H1 (cell line): Measurements from ENCODE around the gene P4HB. TPM values are rescaled to one million over a fixed set of nuclear protein-coding genes. Genes with fewer than 3 reads are reported as not detected.

Source experiments
- CTCF ChIA-PET: fragments of 300-600 bp; sonication (Branson Sonifier 250); formaldehyde crosslinking; loops from one replicate; lab custom pipeline; 2021; ENCODE audit not compliant: partially characterized antibody; lab: Charles Lee
- POLR2A ChIA-PET: fragments of 300-600 bp; sonication (Branson Sonifier 250); formaldehyde crosslinking; loops from one replicate; lab custom pipeline; 2021; ENCODE audit warnings: inconsistent platforms; ENCODE audit not compliant: partially characterized antibody; lab: Charles Lee
- DNase-seq, 2 experiments: peaks; one replicate each; pipeline versions ENCODE4 v3.0.0 to v3.0.0-alpha.2; 2010 to 2022; ENCODE audit warnings: low spot score in 2 of 2, low read depth in 1 of 2, mixed read lengths in 1 of 2
- FAIRE-seq: peaks from 2 replicates; lab custom pipeline; 2011; peaks lifted over from hg19 to GRCh38; lab: Jason Lieb, UNC
- H2AFZ ChIP-seq: 2 replicates; pipeline ENCODE4 v1.8.1; 2012; ENCODE audit warnings: low read length, inconsistent platforms
- H2AK5ac ChIP-seq: 2 replicates; pipeline ENCODE4 v1.6.1; 2013; ENCODE audit warnings: low read depth, low read length
- H2BK120ac ChIP-seq: replicated peaks from 2 replicates; pipeline ENCODE3; 2013; ENCODE audit warnings: low read depth, low read length, inconsistent platforms
- H2BK12ac ChIP-seq: 2 replicates; pipeline ENCODE4 v1.6.1; 2013; ENCODE audit warnings: low read depth, low read length
- H2BK15ac ChIP-seq: 2 replicates; pipeline ENCODE4 v1.6.1; 2013; ENCODE audit warnings: low read length
- H2BK20ac ChIP-seq: 2 replicates; pipeline ENCODE4 v1.6.1; 2013; ENCODE audit warnings: low read length
- H2BK5ac ChIP-seq: 2 replicates; pipeline ENCODE4 v1.6.1; 2013; ENCODE audit warnings: low read depth, low read length
- H3K14ac ChIP-seq: 2 replicates; pipeline ENCODE4 v1.6.1; 2013; ENCODE audit warnings: inconsistent platforms; ENCODE audit not compliant: insufficient read length
- H3K18ac ChIP-seq: 2 replicates; pipeline ENCODE4 v1.6.1; 2013; ENCODE audit warnings: low read length; ENCODE audit errors: extremely low read depth
- H3K23ac ChIP-seq: 2 replicates; pipeline ENCODE4 v1.6.1; 2013; ENCODE audit warnings: inconsistent platforms; ENCODE audit not compliant: insufficient read length
- H3K23me2 ChIP-seq: 2 replicates; pipeline ENCODE4 v1.6.1; 2013; ENCODE audit warnings: low read depth, low read length
- H3K27ac ChIP-seq: 2 replicates; pipeline ENCODE4 v1.6.1; 2011; ENCODE audit warnings: low read depth, low read length, inconsistent platforms
- H3K27me3 ChIP-seq, 4 experiments: replicated peaks in 1 of 4; 1 replicate in 1 of 4; 2 replicates in 3 of 4; pipeline versions ENCODE4 v1.6.1 to v1.8.1; 2011 to 2013; ENCODE audit warnings: low read length in 3 of 4, mild to moderate bottlenecking in 3 of 4, inconsistent platforms in 2 of 4, mixed read lengths in 2 of 4, moderate library complexity in 1 of 4; ENCODE audit not compliant: control insufficient read depth in 3 of 4, insufficient read depth in 3 of 4; ENCODE audit errors: extremely low read depth in 1 of 4
- H3K36me3 ChIP-seq, 4 experiments: 2 replicates each; pipeline versions ENCODE4 v1.6.1 to v1.8.1; 2011 to 2013; ENCODE audit warnings: mild to moderate bottlenecking in 4 of 4, low read length in 3 of 4, moderate library complexity in 2 of 4, control low read depth in 1 of 4, inconsistent platforms in 1 of 4; ENCODE audit not compliant: insufficient read depth in 4 of 4, control insufficient read depth in 2 of 4
- H3K4ac ChIP-seq: replicated peaks from 2 replicates; pipeline ENCODE3; 2013; ENCODE audit warnings: low read length, low read depth, mixed read lengths, inconsistent platforms; ENCODE audit not compliant: insufficient read length
- H3K4me1 ChIP-seq, 4 experiments: replicated peaks in 1 of 4; 1 replicate in 1 of 4; 2 replicates in 3 of 4; pipeline versions ENCODE4 v1.6.1 to v1.8.1; 2011 to 2013; ENCODE audit warnings: low read length in 3 of 4, inconsistent platforms in 2 of 4, mixed read lengths in 1 of 4; ENCODE audit not compliant: insufficient read depth in 4 of 4, control insufficient read depth in 3 of 4
- H3K4me2 ChIP-seq, 2 experiments: 2 replicates each; pipeline versions ENCODE4 v1.6.1 to v1.8.1; 2011 to 2013; ENCODE audit warnings: low read depth in 2 of 2, low read length in 2 of 2, control low read depth in 1 of 2, inconsistent platforms in 1 of 2, mild to moderate bottlenecking in 1 of 2; ENCODE audit not compliant: insufficient read depth in 1 of 2
- H3K4me3 ChIP-seq, 4 experiments: fragments of 200-600, 300-600 bp in 1 of 4; sonication (generic), shearing (Covaris generic), sonication (Bioruptor Twin) in 1 of 4; 2 replicates each; pipeline versions ENCODE4 v1.5.1 to v1.8.1; 2011 to 2016; ENCODE audit warnings: low read length in 4 of 4, low read depth in 3 of 4, control low read depth in 2 of 4, inconsistent platforms in 2 of 4, mild to moderate bottlenecking in 2 of 4, mixed read lengths in 1 of 4, moderate library complexity in 1 of 4; ENCODE audit not compliant: insufficient read depth in 2 of 4; ENCODE audit errors: extremely low read depth in 1 of 4
- H3K56ac ChIP-seq: replicated peaks from 2 replicates; pipeline ENCODE3; 2013; ENCODE audit warnings: low read depth, mild to moderate bottlenecking, mixed read lengths, low read length, inconsistent platforms; ENCODE audit not compliant: insufficient read length
- H3K79me1 ChIP-seq: 2 replicates; pipeline ENCODE4 v1.6.1; 2013; ENCODE audit warnings: low read depth, low read length, control low read depth
- H3K79me2 ChIP-seq, 2 experiments: 2 replicates each; pipeline versions ENCODE4 v1.6.1 to v1.8.1; 2012 to 2013; ENCODE audit warnings: low read length in 2 of 2, mild to moderate bottlenecking in 2 of 2, inconsistent platforms in 1 of 2; ENCODE audit not compliant: insufficient read depth in 2 of 2, control insufficient read depth in 1 of 2
- H3K9ac ChIP-seq, 4 experiments: replicated peaks in 1 of 4; 1 replicate in 1 of 4; 2 replicates in 3 of 4; pipeline versions ENCODE4 v1.6.1 to v1.8.1; 2011 to 2013; ENCODE audit warnings: low read depth in 3 of 4, low read length in 3 of 4, control low read depth in 2 of 4, mild to moderate bottlenecking in 2 of 4, moderate library complexity in 2 of 4, inconsistent platforms in 1 of 4; ENCODE audit errors: extremely low read depth in 1 of 4
- H3K9me3 ChIP-seq, 2 experiments: 2 replicates each; pipeline versions ENCODE4 v1.6.1 to v1.8.1; 2012 to 2013; ENCODE audit warnings: mild to moderate bottlenecking in 2 of 2, moderate library complexity in 2 of 2, control low read depth in 1 of 2, inconsistent platforms in 1 of 2, low read depth in 1 of 2, low read length in 1 of 2, mixed read lengths in 1 of 2; ENCODE audit not compliant: insufficient read depth in 2 of 2
- H4K20me1 ChIP-seq, 2 experiments: replicated peaks in 1 of 2; 2 replicates each; pipeline versions ENCODE3 to v1.8.1; 2011 to 2013; ENCODE audit warnings: inconsistent platforms in 2 of 2, low read length in 2 of 2, mild to moderate bottlenecking in 1 of 2; ENCODE audit not compliant: insufficient read depth in 2 of 2, control insufficient read depth in 1 of 2
- H4K5ac ChIP-seq: 2 replicates; pipeline ENCODE4 v1.6.1; 2013; ENCODE audit warnings: low read length, low read depth, mixed read lengths, inconsistent platforms; ENCODE audit not compliant: insufficient read length
- H4K8ac ChIP-seq: 2 replicates; pipeline ENCODE4 v1.8.0; 2013; ENCODE audit warnings: mild to moderate bottlenecking, moderate library complexity, low read length, inconsistent platforms; ENCODE audit not compliant: insufficient read depth; ENCODE audit errors: extremely low read depth
- H4K91ac ChIP-seq: replicated peaks from 2 replicates; pipeline ENCODE3; 2013; ENCODE audit warnings: low read length, mixed read lengths, inconsistent platforms; ENCODE audit not compliant: insufficient read length
- CBX5 ChIP-seq: fragments of 300-800, 300-1000 bp; sonication (generic); IDR thresholded peaks from 2 replicates; pipeline ENCODE4 v1.7.1; 2016; ENCODE audit warnings: antibody characterized with exemption, low read length, low read depth
- JUN ChIP-seq: IDR thresholded peaks from 2 replicates; pipeline ENCODE4 v1.6.1; 2011; ENCODE audit warnings: low read depth, mild to moderate bottlenecking, improper control_type of control experiment, low read length
- KDM5A ChIP-seq: fragments of 200-600 bp; IDR thresholded peaks from 2 replicates; pipeline ENCODE4 v1.7.1; 2012; ENCODE audit warnings: mild to moderate bottlenecking, low read length, inconsistent platforms, mixed read lengths
- NRF1 ChIP-seq: IDR thresholded peaks from 2 replicates; pipeline ENCODE4 v1.6.1; 2011; ENCODE audit warnings: mild to moderate bottlenecking, low read depth, low read length, improper control_type of control experiment
- RNF2 ChIP-seq: fragments of 200-900, 300-1000 bp; sonication (generic); IDR thresholded peaks from 2 replicates; pipeline ENCODE4 v1.7.1; 2016; ENCODE audit warnings: borderline replicate concordance, low read depth, mild to moderate bottlenecking, antibody characterized with exemption, low read length; ENCODE audit not compliant: poor library complexity, severe bottlenecking; ENCODE audit errors: missing control alignments
- TAF7 ChIP-seq: optimal IDR thresholded peaks from 2 replicates; pipeline ENCODE3; 2011; ENCODE audit warnings: low read depth, mild to moderate bottlenecking, inconsistent platforms, low read length, moderate library complexity, borderline replicate concordance
- WGBS, 2 experiments: shearing (Covaris generic) in 1 of 2; methylation state at CpG; one replicate each; pipeline versions ENCODE4 v1.1.6 to v1.1.7; 2013 to 2015; ENCODE audit warnings: low lambda C conversion rate in 2 of 2, mixed read lengths in 2 of 2, inconsistent platforms in 1 of 2, low coverage in 1 of 2, missing lambda C conversion rate in 1 of 2; ENCODE audit not compliant: insufficient replicate concordance in 2 of 2, insufficient coverage in 1 of 2, insufficient read length in 1 of 2; ENCODE audit errors: extremely low coverage in 1 of 2, missing lambda C conversion rate in 1 of 2; 5-methylcytosine and 5-hydroxymethylcytosine counted together
- polyA plus RNA-seq, 7 experiments: library from polyadenylated mRNA; depleted of rRNA in 3 of 7; stranded (reverse) in 5 of 7; unstranded in 2 of 7; fragments of >200 nt in 5 of 7; fragments of 200-250 nt in 2 of 7; gene quantifications; 1 replicate in 5 of 7; 2 replicates in 1 of 7; 4 replicates in 1 of 7; pipeline versions ENCODE4 v1.2.1 to v1.2.3, GENCODE V29; 2011 to 2013; ENCODE audit warnings: missing spikeins in 2 of 7, mixed read lengths in 2 of 7
- total RNA-seq: library from RNA; stranded (reverse); fragmentation: NEBNext Ultra II Directional; extraction: Animal tissue kit (Norgen Biotek cat#: 25700); gene quantifications from 2 replicates; pipeline ENCODE4 v1.2.1, GENCODE V29; 2021

The P4HB gene
- total and polyA plus RNA-seq, 2 of the 8 experiments (the other 6 are each of a cell fraction or from before 2014, with no cell fraction given) = 41.4 to 379 TPM

DNA sequence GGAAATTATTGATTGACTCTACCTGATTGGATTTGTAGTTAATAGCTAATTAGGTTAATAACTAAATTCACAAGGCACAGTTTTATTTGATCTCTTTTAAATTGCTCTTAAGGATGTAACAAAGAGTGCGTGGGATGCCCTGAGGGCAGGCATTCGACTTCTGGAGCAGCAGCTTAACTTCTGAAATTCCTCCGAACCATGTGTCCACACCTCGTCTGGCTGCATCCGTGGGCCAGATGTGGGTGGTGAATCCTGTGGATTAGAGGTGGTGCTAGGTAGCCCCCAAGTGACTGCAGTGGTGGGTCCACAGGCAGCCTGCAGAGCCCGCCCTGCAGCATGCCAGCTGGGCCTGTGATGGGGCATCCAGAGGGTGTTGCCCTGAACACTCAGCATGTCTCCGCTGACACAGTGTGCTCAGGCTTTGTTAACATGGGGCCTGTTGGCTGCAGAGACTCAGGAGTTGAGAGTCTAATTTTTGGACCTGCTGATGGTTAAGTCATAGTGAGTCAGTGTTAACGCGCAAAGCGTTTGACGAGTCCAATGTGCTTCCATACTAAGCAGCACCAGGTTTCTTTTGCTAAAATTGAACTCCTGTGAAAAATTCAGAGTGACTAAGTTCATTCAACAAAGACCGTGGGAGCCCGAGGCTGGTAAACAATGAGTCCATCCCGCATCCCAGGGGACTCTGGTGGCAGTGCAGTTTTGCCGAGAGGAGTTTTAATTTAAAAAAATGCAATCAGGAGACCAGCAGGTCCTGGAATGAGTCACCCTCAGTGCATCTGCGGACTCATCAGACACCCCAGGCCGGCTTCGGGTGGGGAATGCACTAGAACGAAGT, 37.9 kb upstream of the P4HB start:
- no peak overlapping the region for H2BK5ac ChIP-seq
- no peaks in the 10 kb centered on the region; a peak in 1 of 4 replicates for H3K79me2 ChIP-seq
- no peak overlapping the region for H2BK12ac ChIP-seq
- no peak overlapping the region for H4K5ac ChIP-seq
- no peak overlapping the region for H3K4ac ChIP-seq
- H3K23ac ChIP-seq = no peak overlapping the region
- H2BK120ac ChIP-seq = no peak overlapping the region
- H4K20me1 ChIP-seq = peaks cover 2 to 14% of the 10 kb centered on the region in 2 experiments
- H3K18ac ChIP-seq = no peak overlapping the region
- H3K36me3 ChIP-seq = peaks cover 3 to 29% (median 17%) of the 10 kb centered on the region in 4 experiments; a peak in 7 of 8 replicates
- H3K23me2 ChIP-seq = peaks cover 6% of the 10 kb centered on the region; the same call in 1 of the 2 replicates
- peaks cover 3% of the 10 kb centered on the region; the same call in 1 of the 2 replicates for H3K79me1 ChIP-seq
- POLR2A ChIA-PET = interaction anchor here (1.0 to 1.6 kb wide), 4 partner anchors 13 to 31 kb away, joined by 4 to 7 read pairs (median 5); no protein-coding TSS in a partner anchor
- H4K8ac ChIP-seq = no peak overlapping the region
- DNase-seq (no peak), FAIRE-seq (no peak)
- no peak overlapping the region for H2BK20ac ChIP-seq
- H3K4me1 ChIP-seq = peaks cover 0 to 8% (median 2%) of the 10 kb centered on the region in 4 experiments; a peak in 3 of 7 replicates
- H3K9me3 ChIP-seq = no peaks in the 10 kb centered on the region
- TF ChIP-seq JUN = no peak
- no peak for TF ChIP-seq CBX5
- no peak for TF ChIP-seq TAF7
- no peak for TF ChIP-seq KDM5A
- no peak for TF ChIP-seq RNF2
- no peak for TF ChIP-seq NRF1
- no peak overlapping the region for H3K14ac ChIP-seq
- WGBS, 2 experiments = 93% methylated on average over 19 of the region's 19 CpGs; no CpG with 5 or more reads in 1 of the 2 experiments
- no peak overlapping the region for H3K4me2 ChIP-seq
- no peak overlapping the region for H2AFZ ChIP-seq
- H3K4me3 ChIP-seq = no peak overlapping the region
- H2BK15ac ChIP-seq = no peak overlapping the region
- H3K27me3 ChIP-seq = peaks cover 0 to 22% (median 14%) of the 10 kb centered on the region in 4 experiments; a peak in 5 of 7 replicates
- H4K91ac ChIP-seq = no peak overlapping the region
- H3K9ac ChIP-seq = no peak overlapping the region
- CTCF ChIA-PET = interaction anchor here (0.5 to 1.2 kb wide), 4 partner anchors 28 to 409 kb away, joined by 3 read pairs; no protein-coding TSS in a partner anchor
- H3K56ac ChIP-seq = no peak overlapping the region
- H3K27ac ChIP-seq = no peak overlapping the region
- H2AK5ac ChIP-seq = no peak overlapping the region
